Tongue (tissue), 2 donors: Measurements from ENCODE around the gene UTS2B. TPM values are rescaled to one million over a fixed set of nuclear protein-coding genes. Genes with fewer than 3 reads are reported as not detected.
A peak's percentile ranks its signal among the peaks of the same experiment; 100 is the strongest.

Source experiments
- DNase-seq: peaks from one replicate; pipeline ENCODE4 v3.0.0-alpha.2; 2015
- total RNA-seq: library from RNA; depleted of rRNA; stranded (reverse); fragments of >200 nt; gene quantifications from one replicate; pipeline ENCODE4 v1.2.3, GENCODE V29; 2014

Gene UTS2B
- total RNA-seq, 1 donor from 2014 or later: not detected

DNA sequence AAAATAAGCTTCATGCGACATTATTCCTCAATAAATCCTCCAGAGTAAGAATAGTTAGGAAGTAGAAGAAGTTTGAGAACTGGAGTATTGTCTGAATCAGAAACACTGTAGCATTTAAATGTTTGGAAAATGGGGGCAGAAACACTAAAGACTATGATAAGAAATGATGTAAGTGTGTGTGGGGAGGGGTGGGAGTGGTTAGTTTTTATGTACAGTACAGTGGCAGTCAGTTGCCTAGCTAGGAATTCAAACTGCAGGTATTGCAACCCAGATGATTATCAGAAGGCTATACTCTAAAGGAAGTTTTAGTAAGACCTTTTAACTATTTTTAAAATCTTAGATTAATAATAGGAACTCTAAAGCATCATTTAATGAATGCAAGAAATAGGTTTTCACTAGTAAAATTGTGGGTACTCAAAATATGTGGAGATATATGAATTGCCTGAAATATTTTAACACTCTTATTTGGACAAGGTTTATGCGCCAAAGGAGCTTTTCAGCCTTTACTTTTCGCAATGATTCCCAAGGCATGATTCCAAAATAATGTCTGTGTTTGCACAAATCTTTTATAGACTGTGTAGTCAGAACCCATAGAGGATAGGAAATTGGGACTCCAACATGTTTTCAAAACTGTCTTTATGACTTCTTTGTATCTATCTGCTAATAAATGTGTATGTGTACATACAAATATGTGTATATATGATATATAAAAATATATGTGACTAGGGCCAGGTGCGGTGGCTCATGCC, 9.1 kb downstream of the UTS2B start:
- no peak for DNase-seq

DNA sequence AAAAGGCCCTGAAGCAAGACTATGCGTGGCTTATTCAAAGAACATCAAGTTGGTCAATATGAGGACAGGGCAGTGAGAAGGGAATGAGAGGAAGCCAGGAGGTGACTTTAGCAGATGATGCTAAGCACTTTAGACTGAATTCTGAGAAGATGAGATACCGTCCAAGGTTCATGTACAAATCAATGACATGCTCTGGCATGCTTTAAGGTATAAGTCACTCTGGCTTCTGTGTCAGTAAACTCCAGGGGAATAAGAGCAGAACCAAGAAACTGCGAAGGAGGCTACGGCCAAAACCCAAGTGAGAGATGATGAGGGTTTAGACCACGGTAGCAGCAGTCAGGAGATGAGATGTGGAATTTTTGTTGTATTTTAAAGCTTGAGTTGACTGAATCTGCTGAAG, 10.0 kb downstream of the UTS2B start:
- DNase-seq: no peak

DNA sequence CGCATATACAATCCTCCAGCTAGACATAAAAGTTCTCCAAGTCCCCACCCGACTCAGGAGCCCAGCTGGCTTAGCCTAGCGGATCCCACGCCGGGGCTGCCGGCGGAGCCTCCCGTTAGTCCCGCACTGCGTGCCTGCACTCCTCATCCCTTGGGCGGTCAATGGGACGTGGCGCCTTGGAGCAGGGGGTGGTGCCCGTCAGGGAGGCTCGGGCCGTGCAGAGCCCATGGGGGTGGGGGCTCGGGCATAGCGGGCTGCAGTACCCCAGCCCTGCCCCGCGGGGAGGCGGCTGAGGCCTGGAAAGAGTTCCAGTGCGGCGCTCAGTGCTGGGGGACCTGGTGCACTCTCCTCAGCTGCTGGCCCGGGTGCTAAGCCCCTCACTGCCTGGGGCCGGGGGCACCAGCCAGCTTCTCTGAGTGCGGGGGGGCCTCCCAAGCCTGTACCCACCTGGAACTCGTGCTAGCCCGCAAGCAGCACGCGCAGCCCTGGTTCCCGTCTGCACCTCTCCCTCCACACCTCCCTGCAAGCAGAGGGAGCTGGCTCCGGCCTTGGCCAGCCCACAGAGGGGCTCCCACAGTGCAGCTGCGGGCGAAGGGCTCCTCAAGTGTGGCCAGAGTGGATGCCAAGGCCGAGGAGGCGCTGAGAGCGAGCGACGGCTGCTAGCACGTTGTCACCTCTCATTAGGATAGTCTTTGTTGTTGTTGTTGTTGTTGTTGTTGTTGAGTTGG, 13.3 kb downstream of the UTS2B start:
- no peak for DNase-seq

DNA sequence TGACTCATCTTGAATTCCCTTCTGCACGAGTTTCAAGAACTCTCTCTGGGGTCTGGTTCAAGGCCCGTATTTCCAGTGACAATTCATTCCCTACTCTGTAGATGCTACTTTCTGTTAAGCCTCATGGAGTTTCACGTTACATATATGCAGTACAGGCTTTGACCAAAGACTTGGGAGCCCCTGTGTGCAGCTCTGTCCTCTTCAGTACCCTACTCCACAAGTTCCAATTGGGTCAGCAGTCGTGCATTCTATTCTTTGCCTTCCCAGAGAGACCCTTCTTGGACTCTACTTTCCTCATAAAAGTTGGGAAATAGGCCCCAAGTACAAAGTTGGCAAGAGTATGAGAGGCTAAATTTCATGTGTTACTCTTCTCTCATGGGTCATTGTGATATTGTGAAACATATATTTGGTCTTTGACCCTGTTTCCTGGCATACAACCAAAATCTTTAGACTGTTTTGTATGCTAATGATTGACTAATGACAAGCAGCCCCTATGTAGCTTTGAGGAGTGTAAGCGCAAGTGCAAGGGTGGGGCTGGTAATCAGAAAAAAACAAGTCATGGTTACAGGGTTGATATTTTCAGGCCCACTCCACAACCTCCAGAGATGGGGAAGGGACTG, 16.1 kb downstream of the UTS2B start:
- no peak for DNase-seq

DNA sequence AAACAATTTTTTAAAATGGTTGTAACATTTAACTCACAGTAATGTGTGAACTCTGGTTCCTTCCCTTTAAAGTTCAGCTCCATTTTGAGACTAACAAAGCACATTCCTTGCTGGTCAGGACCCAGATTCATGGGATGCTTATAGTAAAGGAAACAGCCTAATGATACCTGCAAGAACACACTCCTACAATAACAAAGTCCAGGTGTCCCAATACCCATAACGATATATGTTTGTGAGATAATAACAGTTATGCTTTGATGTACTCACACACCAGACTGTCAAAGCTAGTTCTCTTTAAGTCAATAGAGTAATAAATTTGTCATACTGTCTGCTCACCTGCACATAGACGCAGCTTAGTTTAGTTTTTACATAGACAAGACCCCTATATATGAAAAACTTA, 17.0 kb downstream of the UTS2B start:
- DNase-seq: no peak

DNA sequence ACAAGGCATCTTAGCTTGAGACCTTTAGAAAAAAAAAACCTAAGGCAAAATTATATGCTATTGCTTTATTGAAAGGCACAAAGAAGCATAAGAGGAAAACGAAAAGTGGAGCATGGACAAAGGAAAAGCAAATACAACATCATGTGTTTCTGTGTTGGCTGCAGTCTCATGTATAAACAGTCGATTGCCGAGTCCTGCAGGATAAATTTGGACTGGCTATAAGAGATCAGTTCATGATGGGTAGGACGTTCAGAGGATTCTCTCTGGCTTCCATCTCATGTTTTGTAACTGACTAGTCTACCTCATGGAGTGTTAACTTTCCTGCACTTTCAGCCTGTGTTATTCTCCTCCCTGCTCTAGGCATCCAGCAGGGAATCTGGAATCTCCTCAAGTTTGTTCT, 23.0 kb downstream of the UTS2B start:
- DNase-seq: no peak

DNA sequence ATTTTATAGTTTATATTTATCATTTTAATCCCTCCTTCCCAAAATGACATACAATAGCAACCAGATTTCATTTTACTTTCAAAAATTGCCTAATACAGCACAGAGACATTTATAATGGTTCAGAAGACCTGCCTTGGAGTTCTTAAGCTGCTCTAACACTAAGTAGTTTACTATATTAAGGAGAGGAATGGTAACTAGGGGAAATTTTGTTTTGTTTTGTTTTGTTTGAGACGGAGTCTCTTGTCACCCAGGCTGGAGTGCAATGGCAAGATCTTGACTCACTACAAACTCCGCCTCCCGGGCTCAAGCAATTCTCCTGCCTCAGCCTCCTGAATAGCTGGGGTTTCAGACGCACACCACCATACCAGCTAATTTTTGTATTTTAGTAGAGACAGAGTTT, 23.9 kb downstream of the UTS2B start:
- DNase-seq: no peak

DNA sequence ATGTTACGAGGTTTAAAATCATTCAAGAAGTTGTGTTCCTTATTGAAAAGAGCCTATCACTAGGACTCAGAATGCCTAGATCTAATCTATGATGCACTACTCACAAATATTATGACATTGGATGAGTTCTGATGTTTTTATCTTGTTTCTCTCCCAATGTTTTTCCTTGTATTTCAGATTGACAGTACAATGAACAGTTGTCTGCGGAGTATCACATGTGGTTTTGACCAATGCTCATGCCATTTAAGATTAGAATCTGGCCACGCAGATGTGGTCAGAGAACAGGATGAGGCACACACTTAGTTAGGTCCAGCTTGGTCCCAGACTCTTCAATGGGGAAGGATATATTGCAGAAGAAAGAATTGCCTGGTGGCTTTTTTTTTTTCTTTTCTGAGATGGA, 26.7 kb downstream of the UTS2B start:
- no peak for DNase-seq

DNA sequence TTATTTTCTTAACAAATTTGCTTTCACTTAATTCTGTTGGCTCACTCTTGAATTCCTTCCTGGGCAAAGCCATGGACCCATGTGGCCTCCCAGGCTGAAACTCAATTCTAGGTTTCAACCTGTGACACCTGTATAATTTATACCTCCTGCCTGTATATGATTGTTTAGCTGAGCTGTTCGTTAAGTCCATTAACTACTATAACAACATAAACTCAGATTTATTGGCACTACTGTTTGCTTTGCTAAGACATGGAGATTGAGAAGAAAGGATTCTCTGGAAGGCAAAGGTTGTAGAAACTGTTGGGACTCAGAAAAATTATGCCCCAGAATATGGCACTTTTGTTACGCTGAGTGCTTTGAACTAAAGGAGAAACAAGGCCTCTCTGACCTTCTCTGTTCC, 27.9 kb downstream of the UTS2B start:
- DNase-seq: no peak

DNA sequence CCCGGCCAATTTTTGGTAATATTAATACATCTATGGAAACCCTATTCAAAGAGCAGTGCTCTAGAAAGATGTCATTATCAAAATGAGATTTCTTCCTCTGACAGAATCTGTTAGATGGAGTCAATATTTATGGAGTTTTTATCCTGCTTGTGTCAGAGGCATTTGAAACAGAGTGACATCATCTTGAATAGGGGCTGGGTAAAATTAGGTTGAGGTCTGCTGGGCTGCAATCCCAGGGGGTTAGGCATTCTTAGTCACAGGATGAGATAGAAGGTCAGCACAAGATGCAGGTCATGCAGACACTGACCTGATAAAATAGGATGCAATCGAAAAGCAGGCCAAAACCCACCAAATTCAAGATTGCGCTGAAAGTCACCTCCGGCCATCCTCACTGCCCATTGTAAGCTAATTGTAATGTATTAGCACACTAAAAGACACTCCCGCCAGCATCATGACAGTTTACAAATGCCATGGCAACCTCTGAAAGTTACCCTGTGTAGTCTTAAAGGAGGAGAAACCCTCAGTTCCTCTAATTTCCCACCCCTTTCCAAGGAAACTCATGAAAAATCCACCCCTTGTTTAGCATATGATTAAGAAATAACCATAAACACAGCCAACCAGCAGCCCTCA, 28.4 kb downstream of the UTS2B start:
- no peak for DNase-seq

DNA sequence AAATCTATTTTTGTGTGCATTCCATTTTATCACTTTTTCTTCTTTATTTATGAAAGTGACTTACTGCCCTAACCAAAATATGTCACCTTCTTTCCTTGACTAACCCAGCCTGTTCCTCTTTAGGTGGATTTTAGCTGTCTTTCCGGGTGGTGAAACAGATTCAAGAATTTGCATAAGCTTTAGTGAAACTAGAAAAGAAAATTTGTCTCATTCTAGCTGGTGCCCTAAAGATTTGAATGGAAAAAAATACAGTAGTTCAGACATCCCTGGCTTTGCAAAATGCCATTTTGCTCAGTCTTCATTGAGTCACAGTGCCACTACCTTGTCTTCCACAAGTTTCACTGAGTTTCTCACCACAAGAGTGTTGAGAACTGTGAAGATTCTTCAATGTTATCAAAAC, 29.3 kb downstream of the UTS2B start:
- no peak for DNase-seq

DNA sequence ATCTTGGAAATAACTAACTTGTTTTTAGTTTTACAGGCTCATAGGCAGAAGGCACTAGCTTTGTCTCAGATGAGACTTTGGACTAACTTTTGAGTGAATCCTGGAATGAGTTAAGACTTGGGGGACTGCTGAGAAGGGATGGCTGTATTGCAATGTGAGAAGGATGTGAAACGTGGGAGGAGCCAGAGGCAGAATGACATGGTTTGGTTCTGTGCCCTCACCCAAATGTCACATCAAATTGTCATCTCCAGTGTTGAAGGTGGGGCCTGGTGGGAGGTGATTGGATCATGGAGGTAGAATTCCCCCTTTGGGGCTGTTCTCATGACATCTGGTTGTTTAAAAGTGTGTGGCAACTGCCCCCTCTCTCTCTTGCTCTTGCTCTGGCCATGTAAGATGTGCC, 29.9 kb downstream of the UTS2B start:
- DNase-seq: no peak

DNA sequence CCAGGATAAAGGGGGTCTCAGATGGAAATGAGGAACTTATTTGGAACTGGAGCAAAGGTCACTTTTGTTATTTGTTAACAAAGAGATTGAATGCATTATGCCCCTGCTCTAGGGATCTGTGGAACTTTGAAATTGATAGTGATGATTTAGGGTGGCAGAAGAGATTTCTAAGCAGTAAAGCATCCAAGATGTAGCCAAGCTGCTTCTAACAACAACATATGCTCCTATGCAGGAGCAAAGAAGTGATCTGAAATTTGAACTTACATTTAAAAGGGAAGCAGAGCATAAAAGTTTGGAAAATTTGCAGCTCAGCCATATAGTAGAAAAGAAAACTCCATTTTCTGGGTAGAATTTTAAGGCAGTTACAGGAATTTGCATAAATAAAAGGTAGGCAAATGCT, 31.5 kb downstream of the UTS2B start:
- no peak for DNase-seq

DNA sequence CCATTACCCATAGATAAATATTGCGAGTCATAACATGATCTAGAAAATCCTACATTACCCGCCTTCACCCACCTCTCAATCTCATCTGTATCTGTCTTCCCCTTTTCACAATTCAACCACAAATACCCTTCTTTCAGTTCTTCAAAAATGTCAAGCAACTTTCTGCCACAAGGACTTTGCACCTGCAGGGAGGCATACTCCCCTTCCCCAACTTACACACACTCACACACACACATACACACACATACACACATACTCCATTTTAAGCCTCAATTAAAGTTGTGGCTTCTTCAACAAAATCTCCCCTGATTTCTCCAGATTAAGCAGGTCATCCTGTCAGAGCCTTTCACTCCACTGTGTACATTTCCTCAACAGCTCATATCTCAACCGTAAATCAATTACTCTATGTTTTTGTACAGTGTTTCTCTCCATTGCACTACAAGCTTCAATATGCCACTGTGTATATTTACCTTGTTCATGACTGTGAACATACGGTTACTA, 34.2 kb downstream of the UTS2B start:
- DNase-seq: no peak

DNA sequence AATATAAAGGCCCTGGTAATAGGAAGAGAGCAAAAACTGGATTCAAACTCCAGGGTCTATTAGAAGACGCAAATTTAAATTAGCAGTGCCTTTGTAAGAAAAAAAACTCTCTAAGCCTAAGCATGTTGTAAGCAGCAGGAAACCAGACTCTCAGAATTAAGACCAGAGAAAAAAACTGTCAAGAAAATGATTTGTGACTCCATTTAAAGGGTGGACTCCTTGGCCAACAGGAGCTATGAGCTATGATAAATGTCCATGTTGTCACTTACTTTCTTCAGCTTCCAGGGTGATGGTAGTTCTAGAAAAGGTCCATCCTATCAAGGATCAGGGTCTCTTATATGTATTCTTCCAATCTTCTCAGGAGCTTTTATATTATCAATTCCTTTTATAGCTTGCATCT, 36.0 kb downstream of the UTS2B start:
- DNase-seq: no peak

DNA sequence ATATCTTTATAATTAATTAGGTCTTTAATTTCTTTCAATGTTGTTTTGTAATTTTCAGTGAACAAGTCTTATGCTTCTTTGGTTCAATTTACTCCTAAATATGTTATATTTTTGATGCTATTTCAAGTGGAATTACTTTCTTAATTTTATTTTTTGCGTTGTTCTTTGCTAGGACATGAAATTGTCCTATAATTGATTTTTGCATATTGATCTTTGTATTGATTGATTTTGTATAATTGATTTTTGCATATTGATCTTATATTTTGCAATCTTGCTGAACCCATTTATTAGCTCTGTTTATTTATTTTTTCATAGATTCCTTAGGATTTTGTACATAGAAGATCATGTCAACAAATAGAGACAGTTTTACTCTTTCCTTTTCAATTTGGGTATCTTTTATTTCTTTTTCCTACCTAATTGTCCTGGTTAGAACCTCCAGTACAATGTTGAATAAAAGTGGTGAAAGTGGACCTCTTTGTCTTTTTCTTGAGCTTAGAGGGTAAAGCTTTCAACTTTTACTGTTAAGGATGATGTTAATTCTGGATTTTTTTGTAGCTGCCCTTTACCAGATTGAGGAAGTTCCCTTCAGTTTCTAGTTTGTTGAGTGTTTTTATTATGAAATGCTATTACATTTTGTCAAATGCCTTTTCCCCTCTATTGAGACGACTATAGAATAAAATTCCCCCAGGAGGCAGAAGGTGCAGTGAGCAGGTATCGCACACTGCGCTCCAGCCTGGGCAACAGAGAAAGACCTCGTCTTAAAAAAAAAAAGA, 37.9 kb downstream of the UTS2B start:
- no peak for DNase-seq

DNA sequence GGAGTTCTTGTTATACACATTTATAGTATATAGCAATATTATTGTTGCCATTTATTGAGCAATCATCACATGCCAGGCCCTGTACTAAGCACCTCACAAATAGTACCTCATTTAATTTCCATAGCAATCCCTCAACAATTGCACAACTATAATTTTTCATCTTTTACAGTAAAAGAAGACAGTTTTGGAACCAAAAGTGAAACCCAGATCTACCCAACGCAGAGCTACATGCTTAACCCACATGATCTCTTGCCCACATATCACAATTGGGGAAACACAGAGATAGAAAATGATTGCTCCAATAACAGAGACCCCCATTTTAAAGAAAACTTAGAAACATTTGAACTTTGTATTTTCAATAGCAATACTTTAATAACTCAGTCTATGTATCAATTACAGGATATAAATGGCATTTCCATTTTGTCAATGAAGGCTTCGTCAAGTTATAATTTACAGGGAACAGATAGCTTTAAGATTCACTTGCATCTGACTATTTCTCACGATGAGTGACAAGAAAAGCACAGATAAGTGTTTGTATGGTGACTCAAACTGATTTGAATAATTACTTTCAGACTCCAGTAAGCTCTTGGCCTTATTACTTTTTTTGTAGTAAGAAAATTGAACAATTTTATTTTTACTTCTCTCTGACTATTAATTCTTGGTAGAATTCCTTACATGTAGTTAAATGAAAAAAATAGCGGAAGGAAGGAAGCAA, 39.9 kb downstream of the UTS2B start:
- DNase-seq: no peak

DNA sequence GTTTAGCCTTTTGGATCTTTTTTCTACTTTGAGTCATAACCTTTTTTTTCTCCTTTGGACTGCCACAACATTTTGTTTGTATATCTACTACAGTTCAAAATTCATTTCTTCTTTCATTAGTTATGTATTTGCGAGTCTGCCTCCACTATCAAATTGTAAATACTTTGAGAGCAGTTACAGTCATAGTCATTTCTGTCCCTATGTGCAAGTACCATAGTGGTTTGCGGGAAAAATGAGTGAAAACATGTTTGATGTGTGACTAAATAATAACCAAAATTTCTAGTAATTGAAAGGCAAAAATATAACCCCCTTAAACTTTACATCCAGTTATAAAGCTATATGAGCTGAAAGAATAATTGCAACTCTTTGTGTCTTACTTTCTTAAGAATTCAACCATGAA, 46.9 kb downstream of the UTS2B start:
- DNase-seq: no peak

DNA sequence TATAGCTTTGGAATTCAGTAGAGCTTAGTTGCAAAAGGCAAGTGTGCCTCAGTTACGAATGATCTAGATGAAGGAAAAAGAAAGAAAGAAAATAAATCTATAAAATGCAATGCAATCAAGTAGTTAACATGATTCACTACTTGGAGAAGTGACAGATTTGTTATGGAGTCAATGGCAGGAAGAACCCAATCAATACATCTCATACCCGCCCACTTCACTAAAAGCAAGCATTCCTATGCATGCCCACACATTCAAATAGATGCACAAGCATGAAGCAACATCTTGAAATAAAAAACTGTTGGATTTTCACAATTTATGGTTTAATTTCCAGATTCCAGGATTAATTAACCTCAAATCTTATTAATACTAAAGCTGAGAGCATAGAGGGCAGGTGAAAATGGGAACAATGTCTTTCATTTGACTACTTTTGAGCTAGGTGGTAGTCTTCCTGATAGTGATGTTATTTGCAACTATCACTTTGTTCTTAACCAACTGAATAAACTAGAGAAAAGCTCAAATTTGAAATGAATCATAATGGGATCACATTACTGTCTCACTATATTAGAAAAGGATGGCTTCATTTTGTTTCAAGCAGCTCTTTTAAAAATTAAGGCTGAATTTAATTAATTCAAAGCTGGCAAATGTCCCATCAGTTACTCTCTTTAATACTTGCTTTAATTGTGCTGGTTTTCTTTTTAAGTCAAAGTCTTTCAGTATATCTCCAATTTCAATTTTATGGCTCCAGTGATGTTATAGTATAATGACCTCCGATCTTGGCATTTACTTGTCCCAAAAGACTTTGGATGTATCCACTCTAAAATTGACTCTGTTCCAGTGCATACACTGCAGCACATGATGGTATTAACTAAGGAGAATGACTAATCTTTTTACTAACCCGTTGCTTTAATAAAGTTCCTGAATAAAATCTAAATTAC, 47.8 kb downstream of the UTS2B start:
- peak; percentile 3 for DNase-seq

DNA sequence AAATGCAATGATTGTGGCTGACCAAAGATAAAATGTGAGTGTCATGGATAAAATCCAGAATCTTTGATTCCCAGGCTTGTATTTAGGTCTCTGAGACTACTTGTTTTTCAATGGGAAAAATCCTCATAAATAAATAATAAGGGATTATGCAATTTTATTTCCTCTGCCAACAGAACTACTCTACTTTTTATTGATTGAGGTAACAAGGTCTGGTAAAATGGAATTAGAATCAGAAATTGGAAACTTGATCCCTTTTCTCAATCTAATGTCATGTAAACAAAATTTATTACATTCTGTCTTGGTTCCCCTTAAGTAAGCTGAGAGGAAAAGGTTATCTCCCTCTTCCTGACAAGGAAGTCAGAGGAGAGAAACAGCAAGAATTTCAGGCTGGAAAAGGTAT, 49.4 kb downstream of the UTS2B start:
- no peak for DNase-seq
